AG04449 (cell line): ENCODE data around the gene LAMTOR5.
"Not testable (repeated sequence)": the region's sequence is repeated elsewhere in the genome, so short reads cannot be mapped to it uniquely, and the experiment has no call there.

ENCODE experiments used
- CTCF ChIA-PET: fragments of 350-600 bp; formaldehyde crosslinking; extraction: SDS; loops from one replicate; lab custom pipeline; 2021; ENCODE audit warnings: antibody characterized with exemption; lab: Yijun Ruan, JAX
- POLR2A ChIA-PET: fragments of 400-600, 350-600 bp; formaldehyde crosslinking; extraction: SDS; loops from one replicate; lab custom pipeline; 2020; ENCODE audit warnings: antibody characterized with exemption, inconsistent platforms; lab: Yijun Ruan, JAX
- DNase-seq: peaks from one replicate; pipeline ENCODE4 v3.0.0-alpha.2; 2010; ENCODE audit warnings: low read depth, low spot score
- H3K4me3 ChIP-seq: 2 replicates; pipeline ENCODE4 v1.5.1; 2011; ENCODE audit warnings: low read depth, mild to moderate bottlenecking, control low read depth, low read length
- CTCF ChIP-seq: IDR thresholded peaks from one replicate; pipeline ENCODE4 v1.5.1; 2011; ENCODE audit warnings: mild to moderate bottlenecking, moderate library complexity, low read length, control low read depth, inconsistent platforms; ENCODE audit not compliant: insufficient read depth; ENCODE audit errors: missing control alignments

The LAMTOR5 gene

GRCh38 chr1:110440877-110441276, 33.4 kb upstream of the LAMTOR5 start:
- CTCF ChIA-PET: interaction anchor here (1.0 to 12.4 kb wide), 7 partner anchors 14 to 238 kb away, joined by 3 to 106 read pairs (median 7); no protein-coding TSS in a partner anchor
- no peak for TF ChIP-seq CTCF
- DNase-seq: no peak
- no peak overlapping the region for H3K4me3 ChIP-seq
- POLR2A ChIA-PET: no interaction called here

- CTCF ChIA-PET: interaction anchor here (1.0 to 12.4 kb wide), 4 partner anchors 20 to 237 kb away, joined by 3 to 106 read pairs (median 14); no protein-coding TSS in a partner anchor
- DNase-seq, H3K4me3 ChIP-seq, POLR2A ChIA-PET: not testable (repeated sequence)
Measured at GRCh38 chr1:110439873-110440272, 32.4 kb upstream of the LAMTOR5 start.

- POLR2A ChIA-PET: no interaction called here
- H3K4me3 ChIP-seq: no peak overlapping the region
- CTCF ChIA-PET: interaction anchor here (1.4 to 12.4 kb wide), 4 partner anchors 8 to 57 kb away, joined by 3 to 106 read pairs (median 6); no protein-coding TSS in a partner anchor
- no peak for TF ChIP-seq CTCF
- DNase-seq: no peak
Measured at GRCh38 chr1:110438893-110439292, 31.4 kb upstream of the LAMTOR5 start.

GRCh38 chr1:110437645-110438299, 30.3 kb upstream of the LAMTOR5 start:
- DNase-seq, H3K4me3 ChIP-seq, POLR2A ChIA-PET: not testable (repeated sequence)
- CTCF ChIA-PET: interaction anchor here (1.0 to 12.4 kb wide), 5 partner anchors 9 to 58 kb away, joined by 3 to 106 read pairs (median 7); no protein-coding TSS in a partner anchor

GRCh38 chr1:110436635-110437034, 29.1 kb upstream of the LAMTOR5 start:
- ChIA-PET CTCF (interaction anchor here (0.8 to 12.4 kb wide), 7 partner anchors 10 to 229 kb away, joined by 3 to 106 read pairs (median 4); no protein-coding TSS in a partner anchor), POLR2A (interaction anchor here (0.7 kb wide), 1 partner anchor 98 kb away, joined by 4 read pairs; the partner anchor contains the start of gene RBM15)
- TF ChIP-seq CTCF: no peak
- no peak for DNase-seq
- H3K4me3 ChIP-seq: no peak overlapping the region

- no peak for TF ChIP-seq CTCF
- ChIA-PET POLR2A (no interaction called here), CTCF (interaction anchor here (0.8 to 12.4 kb wide), 3 partner anchors 8 to 25 kb away, joined by 4 to 106 read pairs (median 17); no protein-coding TSS in a partner anchor)
- no peak overlapping the region for H3K4me3 ChIP-seq
- no peak for DNase-seq
Measured at GRCh38 chr1:110434946-110435345, 27.5 kb upstream of the LAMTOR5 start.

- no peak for DNase-seq
- ChIA-PET POLR2A (no interaction called here), CTCF (interaction anchor here (1.3 to 12.4 kb wide), 2 partner anchors 21 to 237 kb away, joined by 3 to 106 read pairs; no protein-coding TSS in a partner anchor)
- no peak overlapping the region for H3K4me3 ChIP-seq
- TF ChIP-seq CTCF: no peak
Measured at GRCh38 chr1:110433803-110434202, 26.3 kb upstream of the LAMTOR5 start.
